Psoas muscle (tissue), 8 donors: ENCODE measurements around the gene TUSC2. TPM values are rescaled to one million over a fixed set of nuclear protein-coding genes. Genes with fewer than 3 reads are reported as not detected.

Experiments used
- ATAC-seq, 4 donors: fragments of 200-7000 bp; cut with Tn5 transposase; one replicate each; pipeline ENCODE4 v1.9.1; 2020; ENCODE audit warnings: moderate library complexity in 3 of 4, mild to moderate bottlenecking in 2 of 4
- DNase-seq, 2 donors: peaks; one replicate each; pipeline ENCODE4 v3.0.0-alpha.2; 2020
- H3K27ac ChIP-seq: fragments of 200-600 bp; one replicate; pipeline ENCODE4 v1.8.0; 2022
- H3K27me3 ChIP-seq, 3 donors: fragments of 200-600 bp in 1 of 3; one replicate each; pipeline versions ENCODE4 v1.6.1 to v1.8.0; 2013 to 2022; ENCODE audit warnings: low read length in 2 of 3, mild to moderate bottlenecking in 2 of 3, moderate library complexity in 1 of 3; ENCODE audit not compliant: insufficient read depth in 3 of 3
- H3K36me3 ChIP-seq, 2 donors: fragments of 200-600 bp in 1 of 2; one replicate each; pipeline versions ENCODE4 v1.6.1 to v1.8.0; 2013 to 2022; ENCODE audit warnings: low read depth in 1 of 2, mild to moderate bottlenecking in 1 of 2, moderate library complexity in 1 of 2; ENCODE audit not compliant: insufficient read depth in 1 of 2
- H3K4me1 ChIP-seq: fragments of 200-600 bp; one replicate; pipeline ENCODE4 v1.8.0; 2022
- H3K4me3 ChIP-seq: fragments of 200-600 bp; one replicate; pipeline ENCODE4 v1.8.0; 2022; ENCODE audit warnings: mild to moderate bottlenecking
- H3K9me3 ChIP-seq: fragments of 200-600 bp; one replicate; pipeline ENCODE4 v1.8.0; 2022
- WGBS, 3 donors: extraction: QIAGEN DNeasy Blood & Tissue Kit; methylation state at CpG; one replicate each; pipeline versions ENCODE4 v1.1.6 to v1.1.7; 2013; 5-methylcytosine and 5-hydroxymethylcytosine counted together
- intact Hi-C, 2 donors: fragments of 100-400 bp; cut with DNase I; formaldehyde crosslinking; loops; one replicate each; pipeline versions ENCODE4 v1.11.0 to v1.14.2; 2022
- polyA plus RNA-seq, 3 donors: library from polyadenylated mRNA; stranded (reverse); fragments of 200-250 nt; gene quantifications; one replicate each; pipeline ENCODE4 v1.2.3, GENCODE V29; 2013
- total RNA-seq, 4 donors: library from RNA; stranded (reverse); fragmentation: NEBNext Ultra II Directional in 2 of 4; extraction: Animal tissue kit (Norgen Biotek cat#: 25700) in 2 of 4; gene quantifications; one replicate each; pipeline versions ENCODE4 v1.2.1 to v1.2.4, GENCODE V29; 2021 to 2023
- TF ChIP-seq, protein P1 (sequence below): fragments of 200-600 bp; IDR thresholded peaks from one replicate; pipeline ENCODE4 v1.8.0; 2022; ENCODE audit warnings: antibody characterized with exemption
- donor health status: healthy with polysubstance abuse.
- donor health status: DM: no; HTN: no; CAD: no; lungs with moderate emphysema.
- donor health status: Bipolar disorder and iron deficiency.
- donor health status: healthy.
- donor health status: DM: yes; HTN: yes; CAD: no.
- donor health status: DM: no; HTN: no; CAD: no.
- donor health status: DM: no; HTN: no; CAD: no.
- donor health status: DM: yes; HTN: yes; CAD: no.

The TUSC2 gene
- total and polyA plus RNA-seq, 7 donors = 31.5 to 100 (median 38.0) TPM

DNA sequence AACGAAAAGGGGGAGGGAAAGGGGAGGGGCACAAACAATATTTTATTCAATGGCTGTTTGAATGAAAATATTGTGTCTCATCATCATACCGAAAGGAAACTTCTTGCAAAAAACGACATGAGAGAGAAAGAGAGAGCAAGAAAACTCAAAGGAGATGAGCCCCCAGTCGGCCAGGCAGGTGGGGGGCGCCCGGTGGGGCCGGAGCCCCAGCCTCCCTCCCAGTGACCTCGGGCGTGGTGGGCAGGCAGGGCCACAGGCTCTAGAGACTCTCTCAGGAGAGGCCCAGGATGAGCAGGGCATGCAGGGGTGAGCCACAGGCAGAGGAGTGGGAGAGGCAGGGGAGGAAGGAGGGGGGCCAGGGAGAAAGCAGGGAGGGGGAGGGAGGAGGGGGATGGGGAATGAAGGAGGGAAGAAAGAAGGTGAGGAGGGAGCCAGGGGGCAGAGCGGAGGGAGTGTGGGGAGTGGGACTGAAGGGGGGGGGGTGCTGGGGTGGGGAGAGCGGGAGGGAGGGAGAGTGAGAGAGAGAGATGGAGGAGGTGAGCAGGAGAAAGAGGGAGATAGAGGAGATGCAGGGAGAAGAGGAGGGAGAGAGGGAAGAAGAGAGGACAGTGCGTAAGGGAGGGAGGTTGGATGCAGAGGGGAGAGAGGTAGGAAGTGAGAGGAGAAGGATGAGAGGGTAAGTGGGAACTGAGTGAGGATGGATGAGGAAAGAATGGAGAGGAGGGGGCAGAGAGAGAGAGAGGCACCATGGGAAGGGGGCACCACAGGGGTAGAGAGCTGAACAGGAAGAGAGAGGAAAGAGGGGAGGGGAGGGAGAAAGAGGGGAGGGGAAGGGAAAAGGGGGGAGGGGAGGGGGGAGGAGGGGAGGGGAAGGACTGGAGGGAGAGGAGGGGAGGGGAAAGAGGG, 45.4 kb upstream of the TUSC2 start:
- H3K4me3 ChIP-seq = no peak overlapping the region
- intact Hi-C loops = no loop called here
- H3K27me3 ChIP-seq = peaks cover 0 to 3% (median 0%) of the 10 kb centered on the region in 3 donors
- no peak for DNase-seq
- no peak for ATAC-seq
- 66 to 69% (median 67%) methylated on average over 12 of the region's 12 CpGs for WGBS, 3 donors
- H3K4me1 ChIP-seq = no peaks in the 10 kb centered on the region
- no peaks in the 10 kb centered on the region for H3K9me3 ChIP-seq
- TF ChIP-seq, protein P1, sequence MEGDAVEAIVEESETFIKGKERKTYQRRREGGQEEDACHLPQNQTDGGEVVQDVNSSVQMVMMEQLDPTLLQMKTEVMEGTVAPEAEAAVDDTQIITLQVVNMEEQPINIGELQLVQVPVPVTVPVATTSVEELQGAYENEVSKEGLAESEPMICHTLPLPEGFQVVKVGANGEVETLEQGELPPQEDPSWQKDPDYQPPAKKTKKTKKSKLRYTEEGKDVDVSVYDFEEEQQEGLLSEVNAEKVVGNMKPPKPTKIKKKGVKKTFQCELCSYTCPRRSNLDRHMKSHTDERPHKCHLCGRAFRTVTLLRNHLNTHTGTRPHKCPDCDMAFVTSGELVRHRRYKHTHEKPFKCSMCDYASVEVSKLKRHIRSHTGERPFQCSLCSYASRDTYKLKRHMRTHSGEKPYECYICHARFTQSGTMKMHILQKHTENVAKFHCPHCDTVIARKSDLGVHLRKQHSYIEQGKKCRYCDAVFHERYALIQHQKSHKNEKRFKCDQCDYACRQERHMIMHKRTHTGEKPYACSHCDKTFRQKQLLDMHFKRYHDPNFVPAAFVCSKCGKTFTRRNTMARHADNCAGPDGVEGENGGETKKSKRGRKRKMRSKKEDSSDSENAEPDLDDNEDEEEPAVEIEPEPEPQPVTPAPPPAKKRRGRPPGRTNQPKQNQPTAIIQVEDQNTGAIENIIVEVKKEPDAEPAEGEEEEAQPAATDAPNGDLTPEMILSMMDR = no peak
- H3K27ac ChIP-seq = no peak overlapping the region
- no peaks in the 10 kb centered on the region for H3K36me3 ChIP-seq

DNA sequence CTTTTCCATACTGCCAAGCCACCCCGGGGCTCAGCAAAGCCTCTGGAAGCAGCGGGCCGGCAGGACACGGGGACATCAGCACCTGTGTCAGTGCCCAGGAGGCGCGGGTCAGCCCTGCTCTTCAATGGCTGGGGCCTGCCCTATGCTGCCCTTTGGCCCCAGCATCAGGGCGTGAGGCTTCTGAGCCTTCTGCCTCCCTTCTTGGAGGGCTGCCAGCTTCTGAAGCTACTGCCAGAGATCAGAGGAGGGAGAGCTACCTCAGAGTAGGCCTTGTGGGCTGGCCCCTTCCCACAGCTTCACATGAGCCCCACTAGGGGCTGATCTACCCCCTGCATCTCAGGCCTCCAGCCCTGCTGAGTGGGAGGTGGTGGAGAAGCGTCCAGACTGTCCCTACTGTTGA, 44.3 kb upstream of the TUSC2 start:
- no peaks in the 10 kb centered on the region for H3K9me3 ChIP-seq
- H3K4me1 ChIP-seq = no peaks in the 10 kb centered on the region
- no peaks in the 10 kb centered on the region for H3K36me3 ChIP-seq
- intact Hi-C loops = no loop called here
- no peak overlapping the region for H3K27ac ChIP-seq
- H3K4me3 ChIP-seq = no peak overlapping the region
- TF ChIP-seq, protein P1 = no peak
- peaks cover 0 to 3% (median 0%) of the 10 kb centered on the region in 3 donors for H3K27me3 ChIP-seq
- DNase-seq (no peak), ATAC-seq (no peak)
- 71 to 74% (median 73%) methylated on average over 8 of the region's 8 CpGs for WGBS, 3 donors

DNA sequence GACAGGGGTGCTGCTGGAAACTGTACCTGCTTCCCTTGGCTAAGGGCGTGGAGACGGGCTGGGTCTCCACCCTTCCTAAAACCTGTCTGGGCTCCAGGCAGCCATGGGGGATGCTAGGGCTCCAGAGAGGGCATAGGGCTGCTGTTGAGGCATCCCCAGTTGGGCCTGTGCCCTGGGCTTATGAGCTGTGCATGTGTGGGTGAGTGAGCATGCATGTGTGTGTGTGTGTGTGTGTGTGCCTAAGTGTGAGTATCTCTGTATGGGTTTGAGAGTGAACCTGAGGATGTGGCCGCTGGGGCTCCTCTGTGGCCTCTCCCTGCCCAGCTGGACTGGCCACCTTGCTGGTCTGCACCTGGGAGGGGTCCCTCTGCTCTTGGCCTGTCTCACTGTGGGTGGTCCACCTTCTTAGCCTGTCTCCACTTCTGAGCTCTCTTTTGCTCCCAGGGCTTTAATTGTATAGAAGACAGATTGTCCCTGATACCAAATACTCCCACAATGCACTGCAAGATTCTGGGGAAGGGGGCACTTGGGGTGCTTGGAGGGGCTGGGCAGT, 43.2 kb upstream of the TUSC2 start:
- intact Hi-C loops = no loop called here
- Histone ChIP-seq H3K27me3 (peaks cover 0 to 3% (median 0%) of the 10 kb centered on the region in 3 donors), H3K36me3 (no peaks in the 10 kb centered on the region), H3K4me3 (no peak overlapping the region), H3K27ac (no peak overlapping the region), H3K4me1 (no peaks in the 10 kb centered on the region), H3K9me3 (no peaks in the 10 kb centered on the region)
- 80 to 93% (median 84%) methylated on average over 3 of the region's 3 CpGs for WGBS, 3 donors
- TF ChIP-seq, protein P1 = no peak
- DNase-seq = no peak
- ATAC-seq = no peak

DNA sequence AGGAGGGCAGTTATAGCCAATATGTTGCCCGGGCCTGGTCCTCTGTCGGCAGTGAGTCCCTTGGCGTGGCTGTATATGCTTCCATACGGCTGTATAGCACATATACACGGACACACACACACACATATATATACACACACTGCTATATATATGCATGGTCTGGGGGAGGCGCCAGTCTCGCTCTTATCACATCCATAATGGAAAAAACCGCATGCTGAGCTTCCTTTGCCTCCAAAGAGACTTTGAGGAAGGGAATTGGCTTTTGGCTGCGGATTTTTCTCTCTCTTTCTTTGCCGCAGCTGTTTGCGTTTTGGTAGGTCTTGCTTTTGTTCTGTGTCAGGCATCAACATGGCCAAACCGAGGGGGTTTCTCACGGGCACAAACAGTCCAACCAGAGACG, 42.6 kb upstream of the TUSC2 start:
- Histone ChIP-seq H3K27me3 (peaks cover 0 to 3% (median 0%) of the 10 kb centered on the region in 3 donors), H3K4me1 (no peaks in the 10 kb centered on the region)
- intact Hi-C loops = no loop called here

More for the DNA sequence above, 42.6 kb upstream of the TUSC2 start:
- no peak overlapping the region for H3K27ac ChIP-seq
- H3K9me3 ChIP-seq = no peaks in the 10 kb centered on the region
- no peak for ATAC-seq
- DNase-seq = no peak
- no peak overlapping the region for H3K4me3 ChIP-seq
- no peaks in the 10 kb centered on the region for H3K36me3 ChIP-seq
- TF ChIP-seq, protein P1 = no peak
- WGBS, 3 donors = 47 to 65% (median 58%) methylated on average over 14 of the region's 14 CpGs
